ENCODE data around the gene CUEDC1. TPM values are rescaled to one million over a fixed set of nuclear protein-coding genes. Genes with fewer than 3 reads are reported as not detected.

Gene CUEDC1
- total and polyA plus RNA-seq, 2 of the 13 experiments (the other 11 are each of a cell fraction or from before 2014, with no cell fraction given) = 7.4 to 12.9 TPM

- TF ChIP-seq ZBTB49 (CRISPR knock-in tag; IDR thresholded peaks at IDR 0.05; ENCODE audit: borderline replicate concordance) (no peak), ZFX (CRISPR knock-in tag; IDR thresholded peaks at IDR 0.05; ENCODE audit: low read depth) (peak; percentile 15), SALL1 (CRISPR knock-in tag; IDR thresholded peaks at IDR 0.05) (0 out of 2 replicates have a peak, but pooled peaks have one; percentile 41), EEA1 (CRISPR knock-in tag; IDR thresholded peaks at IDR 0.05; ENCODE audit: borderline replicate concordance) (peak; percentile 64; the same call in 1 of the 2 replicates), ZNF746 (CRISPR knock-in tag; IDR thresholded peaks at IDR 0.05) (peak; percentile 46; the same call in 1 of the 2 replicates), HNF4A (CRISPR knock-in tag; IDR thresholded peaks at IDR 0.05) (no peak), SAP130 (CRISPR knock-in tag; IDR thresholded peaks at IDR 0.05; ENCODE audit: low read depth) (peak; percentile 54), YEATS2 (CRISPR knock-in tag; IDR thresholded peaks at IDR 0.05; ENCODE audit: borderline replicate concordance) (no peak), ZSCAN31 (CRISPR knock-in tag; IDR thresholded peaks at IDR 0.05; ENCODE audit: low read depth) (0 out of 2 replicates have a peak, but pooled peaks have one; percentile 2), SMYD3 (CRISPR knock-in tag; IDR thresholded peaks at IDR 0.05) (no peak), PATZ1 (CRISPR knock-in tag; IDR thresholded peaks at IDR 0.05) (peak; percentile 86), ZNF629 (CRISPR knock-in tag; conservative IDR thresholded peaks at IDR 0.05) (no peak), BRF2 (CRISPR knock-in tag; IDR thresholded peaks at IDR 0.05) (no peak), LCORL (IDR thresholded peaks at IDR 0.05) (no peak), LCORL (CRISPR knock-in tag; IDR thresholded peaks at IDR 0.05) (0 out of 2 replicates have a peak, but pooled peaks have one; percentile 22), ZNF670 (CRISPR knock-in tag; IDR thresholded peaks at IDR 0.05; ENCODE audit: borderline replicate concordance) (0 out of 2 replicates have a peak, but pooled peaks have one; percentile 11), HOXD1 (CRISPR knock-in tag; IDR thresholded peaks at IDR 0.05) (no peak)
Measured at GRCh38 chr17:57954397-57955182, 622 bp downstream of the CUEDC1 start (continued).

Measured in HepG2 (cell line).